ENCODE measurements around the gene SPARCL1.
"Not testable (repeated sequence)": the region's sequence is repeated elsewhere in the genome, so short reads cannot be mapped to it uniquely, and the experiment has no call there.

The SPARCL1 gene

GRCh38 chr4:87430038-87430437, 99.1 kb downstream of the SPARCL1 start:
- no peak overlapping the region for H3K27ac ChIP-seq

GRCh38 chr4:87428979-87429378, 100.2 kb downstream of the SPARCL1 start:
- TF ChIP-seq CTCF (conservative IDR thresholded peaks at IDR 0.05): no peak
- no peak overlapping the region for H3K27ac ChIP-seq

More at GRCh38 chr4:87430038-87430437, 99.1 kb downstream of the SPARCL1 start:
- TF ChIP-seq CTCF (conservative IDR thresholded peaks at IDR 0.05): no peak

- H3K27ac ChIP-seq: peak overlapping the region; percentile 23
- TF ChIP-seq CTCF (conservative IDR thresholded peaks at IDR 0.05): no peak
Observed at GRCh38 chr4:87427518-87427868, 101.7 kb downstream of the SPARCL1 start.

GRCh38 chr4:87426865-87427517, 102.2 kb downstream of the SPARCL1 start:
- no peak for TF ChIP-seq CTCF (conservative IDR thresholded peaks at IDR 0.05)
- peak overlapping the region; percentile 23 for H3K27ac ChIP-seq

- no peak for TF ChIP-seq CTCF (conservative IDR thresholded peaks at IDR 0.05)
- H3K27ac ChIP-seq: no peak overlapping the region
Observed at GRCh38 chr4:87425711-87426110, 103.5 kb downstream of the SPARCL1 start.

- not testable (repeated sequence) for H3K27ac ChIP-seq
Observed at GRCh38 chr4:87424099-87424543, 105.1 kb downstream of the SPARCL1 start.

Measured in VCaP (cell line).